GM21381 (cell line): ENCODE results near the gene ZNF253.
A peak's percentile ranks its signal among the peaks of the same experiment; 100 is the strongest.
"Not testable (repeated sequence)": the region's sequence is repeated elsewhere in the genome, so short reads cannot be mapped to it uniquely, and the experiment has no call there.

Source experiments
- ATAC-seq: cut with Tn5 transposase; IDR thresholded peaks from one replicate; pipeline ENCODE4 v1.9.1; 2021; ENCODE audit warnings: mild to moderate bottlenecking, moderate library complexity; ENCODE audit not compliant: unreplicated experiment

ZNF253 gene

GRCh38 chr19:19892055-19892941, 26.6 kb downstream of the ZNF253 start:
- not testable (repeated sequence) for ATAC-seq

GRCh38 chr19:19900139-19900728, 34.6 kb downstream of the ZNF253 start:
- no peak for ATAC-seq

- peak; percentile 83 for ATAC-seq
These were observed 35.2 kb downstream of the ZNF253 start, which contains the start of gene ZNF93 for GRCh38 chr19:19900729-19901444. TSS of gene ZNF93 (plus strand) at chr19:19900946. CDS start at chr19:19901089, 143 bp downstream.

- ATAC-seq: not testable (repeated sequence)
These were observed 41.9 kb downstream of the ZNF253 start for GRCh38 chr19:19907551-19907950.

GRCh38 chr19:19909654-19910053, 44.0 kb downstream of the ZNF253 start:
- no peak for ATAC-seq

- ATAC-seq: no peak
These were observed 45.5 kb downstream of the ZNF253 start for GRCh38 chr19:19911150-19911549.

GRCh38 chr19:19914596-19914995, 48.9 kb downstream of the ZNF253 start:
- no peak for ATAC-seq

GRCh38 chr19:19930417-19930816, 64.7 kb downstream of the ZNF253 start:
- ATAC-seq: not testable (repeated sequence)

DNA sequence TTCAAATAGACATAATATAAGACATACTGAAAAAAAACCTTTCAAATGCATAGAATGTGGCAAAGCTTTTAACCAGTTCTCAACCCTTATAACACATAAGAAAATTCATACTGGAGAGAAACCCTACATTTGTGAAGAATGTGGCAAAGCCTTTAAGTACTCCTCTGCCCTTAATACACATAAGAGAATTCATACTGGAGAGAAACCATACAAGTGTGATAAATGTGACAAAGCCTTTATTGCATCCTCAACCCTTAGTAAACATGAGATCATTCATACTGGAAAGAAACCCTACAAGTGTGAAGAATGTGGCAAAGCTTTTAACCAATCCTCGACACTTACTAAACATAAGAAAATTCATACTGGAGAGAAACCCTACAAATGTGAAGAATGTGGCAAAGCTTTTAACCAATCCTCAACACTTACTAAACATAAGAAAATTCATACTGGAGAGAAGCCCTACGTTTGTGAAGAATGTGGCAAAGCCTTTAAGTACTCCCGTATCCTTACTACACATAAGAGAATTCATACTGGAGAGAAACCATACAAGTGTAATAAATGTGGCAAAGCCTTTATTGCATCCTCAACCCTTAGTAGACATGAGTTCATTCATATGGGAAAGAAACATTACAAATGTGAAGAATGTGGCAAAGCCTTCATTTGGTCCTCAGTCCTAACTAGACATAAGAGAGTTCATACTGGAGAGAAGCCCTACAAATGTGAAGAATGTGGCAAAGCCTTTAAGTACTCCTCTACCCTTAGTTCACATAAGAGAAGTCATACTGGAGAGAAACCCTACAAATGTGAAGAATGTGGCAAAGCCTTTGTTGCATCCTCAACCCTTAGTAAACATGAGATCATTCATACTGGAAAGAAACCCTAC, 68.0 kb downstream of the ZNF253 start:
- ATAC-seq: not testable (repeated sequence)

- no peak for ATAC-seq
These were observed 71.7 kb downstream of the ZNF253 start for GRCh38 chr19:19937403-19937802.

GRCh38 chr19:19938449-19938848, 72.8 kb downstream of the ZNF253 start:
- no peak for ATAC-seq

GRCh38 chr19:19943848-19944582, 78.3 kb downstream of the ZNF253 start:
- ATAC-seq: no peak
